ENCODE measurements around the gene CCDC87.
"Not testable (repeated sequence)": the region's sequence is repeated elsewhere in the genome, so short reads cannot be mapped to it uniquely, and the experiment has no call there.

CCDC87 gene

GRCh38 chr11:66589996-66590675 is 2.7 kb downstream of the CCDC87 start:
- H3K27me3 ChIP-seq (ENCODE audit: insufficient read depth, low read length, poor library complexity, severe bottlenecking) = no peaks in the 10 kb centered on the region
- H3K9me3 ChIP-seq (ENCODE audit: insufficient read depth, low read depth, low read length) = no peaks in the 10 kb centered on the region
- no peak overlapping the region for H2AFZ ChIP-seq (ENCODE audit: low read length)
- no peaks in the 10 kb centered on the region for H4K20me1 ChIP-seq (ENCODE audit: insufficient read depth, low read length, poor library complexity, severe bottlenecking)
- H3K4me1 ChIP-seq (ENCODE audit: insufficient read depth, low read length, poor library complexity, severe bottlenecking) = peaks cover 14% of the 10 kb centered on the region
- H3K4me2 ChIP-seq (ENCODE audit: low read depth, low read length, poor library complexity, severe bottlenecking) = no peak overlapping the region
- H3K4me3 ChIP-seq (ENCODE audit: low read length, poor library complexity, severe bottlenecking) = no peak overlapping the region
- H3K36me3 ChIP-seq (ENCODE audit: insufficient read depth, low read length) = no peaks in the 10 kb centered on the region
- H3K9ac ChIP-seq (ENCODE audit: low read depth, low read length, poor library complexity, severe bottlenecking) = no peak overlapping the region
- H3K79me2 ChIP-seq (ENCODE audit: insufficient read depth, low read length) = peaks cover 10% of the 10 kb centered on the region; the same call in 1 of the 2 replicates
- no peaks in the 10 kb centered on the region for H3K9me2 ChIP-seq (replicated peaks; ENCODE audit: low read depth, low read length)
- H3F3A ChIP-seq (ENCODE audit: low read depth) = no peaks in the 10 kb centered on the region
- no peak for TF ChIP-seq EZH2phosphoT487 (IDR thresholded peaks at IDR 0.05; ENCODE audit: borderline replicate concordance)
- TF ChIP-seq CTCF (conservative IDR thresholded peaks at IDR 0.05; ENCODE audit: low read length) = no peak

- not testable (repeated sequence) for H3K9me2 ChIP-seq (replicated peaks; ENCODE audit: low read depth, low read length); H3K36me3 ChIP-seq (ENCODE audit: insufficient read depth, low read length); H3K4me1 ChIP-seq (ENCODE audit: insufficient read depth, low read length, poor library complexity, severe bottlenecking); H2AFZ ChIP-seq (ENCODE audit: low read length); H3K27me3 ChIP-seq (ENCODE audit: insufficient read depth, low read length, poor library complexity, severe bottlenecking); H3K79me2 ChIP-seq (ENCODE audit: insufficient read depth, low read length); H3K4me2 ChIP-seq (ENCODE audit: low read depth, low read length, poor library complexity, severe bottlenecking); H4K20me1 ChIP-seq (ENCODE audit: insufficient read depth, low read length, poor library complexity, severe bottlenecking); H3K4me3 ChIP-seq (ENCODE audit: low read length, poor library complexity, severe bottlenecking); H3K9me3 ChIP-seq (ENCODE audit: insufficient read depth, low read depth, low read length); H3K9ac ChIP-seq (ENCODE audit: low read depth, low read length, poor library complexity, severe bottlenecking); H3F3A ChIP-seq (ENCODE audit: low read depth)
Observed at GRCh38 chr11:66589315-66589714, 3.5 kb downstream of the CCDC87 start.

GRCh38 chr11:66586136-66586535 is 6.7 kb downstream of the CCDC87 start:
- H3K4me2 ChIP-seq (ENCODE audit: low read depth, low read length, poor library complexity, severe bottlenecking) = no peak overlapping the region

GRCh38 chr11:66585447-66585846 is 7.4 kb downstream of the CCDC87 start:
- H3K9me2 ChIP-seq (replicated peaks; ENCODE audit: low read depth, low read length); H3K79me2 ChIP-seq (ENCODE audit: insufficient read depth, low read length); H3K4me2 ChIP-seq (ENCODE audit: low read depth, low read length, poor library complexity, severe bottlenecking); H3K27me3 ChIP-seq (ENCODE audit: insufficient read depth, low read length, poor library complexity, severe bottlenecking); H4K20me1 ChIP-seq (ENCODE audit: insufficient read depth, low read length, poor library complexity, severe bottlenecking); H3K9me3 ChIP-seq (ENCODE audit: insufficient read depth, low read depth, low read length); H3K4me3 ChIP-seq (ENCODE audit: low read length, poor library complexity, severe bottlenecking); H3K9ac ChIP-seq (ENCODE audit: low read depth, low read length, poor library complexity, severe bottlenecking); H3K4me1 ChIP-seq (ENCODE audit: insufficient read depth, low read length, poor library complexity, severe bottlenecking); H3K36me3 ChIP-seq (ENCODE audit: insufficient read depth, low read length); H3F3A ChIP-seq (ENCODE audit: low read depth); H2AFZ ChIP-seq (ENCODE audit: low read length): not testable (repeated sequence)

More at GRCh38 chr11:66586136-66586535, 6.7 kb downstream of the CCDC87 start:
- no peaks in the 10 kb centered on the region for H3F3A ChIP-seq (ENCODE audit: low read depth)
- no peaks in the 10 kb centered on the region for H3K79me2 ChIP-seq (ENCODE audit: insufficient read depth, low read length)
- no peaks in the 10 kb centered on the region for H4K20me1 ChIP-seq (ENCODE audit: insufficient read depth, low read length, poor library complexity, severe bottlenecking)
- no peaks in the 10 kb centered on the region for H3K9me2 ChIP-seq (replicated peaks; ENCODE audit: low read depth, low read length)
- H3K36me3 ChIP-seq (ENCODE audit: insufficient read depth, low read length) = no peaks in the 10 kb centered on the region
- TF ChIP-seq CTCF (conservative IDR thresholded peaks at IDR 0.05; ENCODE audit: low read length) = no peak
- no peak for TF ChIP-seq EZH2phosphoT487 (IDR thresholded peaks at IDR 0.05; ENCODE audit: borderline replicate concordance)
- no peaks in the 10 kb centered on the region for H3K4me1 ChIP-seq (ENCODE audit: insufficient read depth, low read length, poor library complexity, severe bottlenecking)
- no peaks in the 10 kb centered on the region for H3K27me3 ChIP-seq (ENCODE audit: insufficient read depth, low read length, poor library complexity, severe bottlenecking)
- no peak overlapping the region for H3K4me3 ChIP-seq (ENCODE audit: low read length, poor library complexity, severe bottlenecking)
- H3K9me3 ChIP-seq (ENCODE audit: insufficient read depth, low read depth, low read length) = no peaks in the 10 kb centered on the region; the same call in 1 of the 2 replicates
- H2AFZ ChIP-seq (ENCODE audit: low read length) = no peak overlapping the region
- no peak overlapping the region for H3K9ac ChIP-seq (ENCODE audit: low read depth, low read length, poor library complexity, severe bottlenecking)

- H3K79me2 ChIP-seq (ENCODE audit: insufficient read depth, low read length); H3K4me2 ChIP-seq (ENCODE audit: low read depth, low read length, poor library complexity, severe bottlenecking); H4K20me1 ChIP-seq (ENCODE audit: insufficient read depth, low read length, poor library complexity, severe bottlenecking); H3K36me3 ChIP-seq (ENCODE audit: insufficient read depth, low read length); H3K4me3 ChIP-seq (ENCODE audit: low read length, poor library complexity, severe bottlenecking); H3K9ac ChIP-seq (ENCODE audit: low read depth, low read length, poor library complexity, severe bottlenecking); H3K4me1 ChIP-seq (ENCODE audit: insufficient read depth, low read length, poor library complexity, severe bottlenecking); H3F3A ChIP-seq (ENCODE audit: low read depth); H3K9me3 ChIP-seq (ENCODE audit: insufficient read depth, low read depth, low read length); H3K9me2 ChIP-seq (replicated peaks; ENCODE audit: low read depth, low read length); H2AFZ ChIP-seq (ENCODE audit: low read length); H3K27me3 ChIP-seq (ENCODE audit: insufficient read depth, low read length, poor library complexity, severe bottlenecking): not testable (repeated sequence)
Observed at GRCh38 chr11:66582565-66583147, 10.2 kb downstream of the CCDC87 start.

All from Loucy (cell line).